ENCODE measurements around the gene TBCD.

TBCD gene

DNA sequence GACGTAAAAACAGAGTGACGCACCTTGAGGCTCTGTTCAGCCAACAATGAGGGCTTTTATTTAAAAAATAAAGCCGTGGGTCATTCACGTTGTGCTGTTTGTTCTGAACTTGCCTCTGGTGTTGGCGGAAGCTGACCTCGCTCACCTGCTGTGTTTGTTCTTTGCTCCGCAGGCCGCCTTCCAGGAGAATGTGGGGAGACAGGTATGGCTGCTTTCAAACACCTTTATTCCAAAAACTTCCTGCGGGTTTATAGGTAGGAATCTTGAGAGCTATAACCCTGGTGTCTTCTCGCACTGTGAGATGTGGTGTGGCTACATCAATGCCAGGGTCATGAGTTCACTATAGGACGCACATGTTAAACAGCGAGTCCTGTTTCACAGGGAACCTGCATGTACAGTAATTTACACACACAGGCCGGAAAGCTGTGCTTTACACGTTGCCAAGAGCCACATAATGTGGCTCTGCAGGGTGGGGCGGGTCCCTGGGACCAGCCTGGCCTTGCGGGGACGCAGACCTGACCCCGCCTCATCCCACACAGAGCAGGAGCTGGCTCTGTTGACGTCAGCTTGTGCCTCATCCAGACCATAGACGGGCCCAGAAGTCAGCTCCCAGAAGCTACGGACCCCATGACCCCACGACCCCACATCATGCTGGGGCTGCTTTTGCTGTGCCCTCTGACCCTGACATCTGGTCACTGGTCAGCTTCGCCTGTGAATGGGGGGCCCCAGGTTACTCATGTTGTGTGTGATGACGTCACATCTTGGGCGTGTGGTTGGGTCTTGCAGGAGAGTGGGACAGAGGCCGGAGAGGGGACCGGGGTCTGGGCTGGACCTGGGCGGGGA lies 137.9 kb downstream of the TBCD start:
- no peak for DNase-seq

DNA sequence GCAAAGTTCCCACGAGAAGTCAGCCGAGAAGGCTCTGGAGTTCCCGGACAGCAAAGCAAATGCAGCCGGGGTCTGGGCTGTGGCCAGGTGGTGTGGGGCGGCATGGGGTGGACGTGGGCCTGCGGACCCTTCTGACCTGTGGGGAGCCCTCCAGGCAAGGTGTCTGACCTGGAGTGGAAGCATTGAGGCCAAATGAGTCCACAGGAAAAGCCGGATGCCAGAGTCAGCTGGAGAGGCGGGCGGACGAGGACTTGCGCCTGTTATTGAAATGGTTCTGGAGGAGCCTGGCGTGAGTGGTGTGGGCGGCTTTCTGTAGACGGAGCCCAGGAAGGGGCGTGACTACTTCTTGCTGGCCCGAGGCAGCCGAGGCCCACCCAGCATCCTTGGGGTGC lies 138.5 kb downstream of the TBCD start:
- no peak for DNase-seq

GRCh38 chr17:82890926-82891678 lies 139.2 kb downstream of the TBCD start:
- no peak for DNase-seq

GRCh38 chr17:82891911-82892310 lies 140.0 kb downstream of the TBCD start:
- DNase-seq: no peak

GRCh38 chr17:82892899-82893565 lies 141.2 kb downstream of the TBCD start:
- DNase-seq: peak; percentile 65

GRCh38 chr17:82893779-82894178 lies 141.9 kb downstream of the TBCD start:
- no peak for DNase-seq

GRCh38 chr17:82894389-82894788 lies 142.5 kb downstream of the TBCD start:
- DNase-seq: no peak

- no peak for DNase-seq
These were observed 143.2 kb downstream of the TBCD start for GRCh38 chr17:82895087-82895486.

DNA sequence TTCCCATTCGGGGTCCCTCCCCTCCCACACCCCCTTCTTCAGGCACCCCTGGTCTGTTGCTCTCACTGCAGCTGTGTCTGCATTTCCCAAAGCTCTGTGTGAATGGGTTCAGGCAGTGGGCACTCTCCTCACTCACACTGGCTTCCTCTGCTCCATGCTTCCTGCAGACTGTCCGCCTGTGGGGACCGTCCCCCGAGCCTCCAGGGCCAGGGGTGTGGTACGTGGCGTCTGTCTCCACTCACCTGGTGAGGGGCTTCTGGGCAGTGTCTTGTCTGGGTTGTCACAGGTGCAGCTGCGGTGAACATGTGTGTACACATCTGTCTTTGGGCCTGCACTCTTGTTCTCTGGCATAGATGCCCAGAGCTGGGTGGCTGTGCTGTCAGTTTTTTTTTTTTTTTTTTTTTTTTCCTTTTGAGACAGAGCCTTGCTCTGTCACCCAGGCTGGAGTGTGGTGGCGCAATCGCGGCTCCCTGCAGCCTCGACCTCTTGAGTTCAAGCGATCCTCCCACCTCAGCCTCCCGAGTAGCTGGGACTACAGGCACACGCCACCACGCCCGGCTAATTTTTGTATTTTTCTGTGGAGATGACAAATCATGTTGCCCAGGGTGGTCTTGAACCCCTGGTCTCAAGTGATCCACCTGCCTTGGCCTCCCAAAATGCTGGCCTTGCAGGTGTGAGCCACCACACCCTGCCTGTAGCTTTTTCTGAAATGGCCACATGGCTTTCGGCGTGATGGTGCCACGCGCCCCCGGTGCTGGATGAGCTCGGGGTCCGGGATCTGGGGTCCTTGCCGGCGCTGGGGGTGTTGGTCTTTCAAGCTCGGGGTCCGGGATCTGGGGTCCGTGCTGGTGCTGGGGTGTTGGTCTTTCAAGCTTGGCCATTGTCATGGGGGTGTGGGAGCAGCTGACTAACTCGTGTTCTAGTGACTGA lies 144.5 kb downstream of the TBCD start:
- DNase-seq: no peak

DNA sequence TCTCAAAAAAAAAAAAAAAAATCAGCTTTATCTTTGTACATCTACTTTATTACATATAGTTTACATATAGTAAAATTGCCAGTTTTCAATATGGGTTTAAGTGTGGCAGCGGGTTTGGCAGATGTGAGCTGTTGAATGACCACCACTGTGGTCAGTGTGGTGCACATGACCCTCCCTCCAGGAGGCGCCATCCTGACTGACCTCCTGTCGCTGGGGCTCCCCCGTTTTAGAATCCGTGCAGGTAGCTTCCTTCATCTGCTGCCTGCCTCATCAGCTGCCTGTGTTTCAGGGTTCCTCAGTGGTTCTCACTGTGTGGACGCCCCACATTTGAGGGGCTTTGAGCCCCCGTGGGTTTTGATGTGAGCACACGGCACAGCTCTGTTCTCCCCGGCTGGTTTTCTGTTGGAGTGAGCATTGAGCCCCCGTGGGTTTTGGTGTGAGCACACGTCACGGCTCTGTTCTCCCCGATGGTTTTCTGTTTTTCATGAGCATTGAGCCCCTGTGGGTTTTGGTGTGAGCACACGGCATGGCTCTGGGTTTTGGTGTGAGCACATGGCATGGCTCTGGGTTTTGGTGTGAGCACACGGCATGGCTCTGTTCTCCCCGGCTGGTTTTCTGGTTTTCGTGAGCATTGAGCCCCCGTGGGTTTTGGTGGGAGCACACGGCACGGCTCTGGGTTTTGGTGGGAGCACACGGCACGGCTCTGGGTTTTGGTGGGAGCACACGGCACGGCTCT lies 145.8 kb downstream of the TBCD start:
- DNase-seq: no peak

DNA sequence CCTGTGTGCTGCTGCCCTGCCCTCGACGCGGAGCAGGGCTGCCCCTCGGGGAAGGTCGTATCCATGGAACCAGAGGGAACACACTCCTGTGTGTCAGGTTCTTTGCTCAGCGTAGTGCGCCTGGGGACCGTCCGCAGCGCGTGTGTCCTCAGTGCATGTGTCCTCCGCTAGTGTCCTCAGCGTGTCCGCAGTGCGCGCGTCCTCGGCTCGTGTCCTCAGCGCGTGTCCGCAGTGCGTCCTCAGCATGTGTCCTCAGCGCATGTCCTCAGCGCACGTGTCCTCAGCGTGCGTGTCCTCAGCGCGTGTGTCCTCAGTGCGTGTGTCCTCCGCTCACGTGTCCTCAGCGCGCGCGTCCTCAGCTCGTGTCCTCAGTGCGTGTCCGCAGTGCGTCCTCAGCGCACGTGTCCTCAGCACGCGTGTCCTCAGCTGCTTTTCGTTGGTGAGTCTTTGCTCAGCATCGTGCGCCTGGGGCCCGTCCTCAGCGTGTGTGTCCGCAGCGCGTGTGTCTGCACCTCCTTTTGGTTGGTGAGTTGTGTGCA lies 147.2 kb downstream of the TBCD start:
- no peak for DNase-seq

GRCh38 chr17:82899941-82900340 lies 148.1 kb downstream of the TBCD start:
- no peak for DNase-seq

DNA sequence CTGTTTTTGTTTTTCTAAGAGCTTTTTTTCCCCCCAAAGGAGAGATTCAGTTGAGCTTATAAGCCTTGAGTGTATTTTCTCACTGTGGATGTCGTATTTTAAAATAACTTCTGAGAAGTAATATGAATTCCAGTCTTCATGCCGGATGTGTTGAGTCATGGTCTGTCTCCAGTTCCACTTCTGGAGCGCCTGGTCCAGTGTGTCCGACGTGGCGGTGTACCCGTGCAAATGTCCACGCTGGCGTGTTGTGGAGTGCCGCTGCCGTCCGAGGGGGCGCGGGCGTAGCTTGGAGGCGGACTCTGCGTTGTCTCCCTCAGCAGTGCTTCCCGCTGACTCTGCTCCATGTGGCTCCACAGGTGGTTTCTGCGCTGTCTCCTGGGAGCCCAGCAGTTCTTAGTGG lies 148.9 kb downstream of the TBCD start:
- no peak for DNase-seq

DNA sequence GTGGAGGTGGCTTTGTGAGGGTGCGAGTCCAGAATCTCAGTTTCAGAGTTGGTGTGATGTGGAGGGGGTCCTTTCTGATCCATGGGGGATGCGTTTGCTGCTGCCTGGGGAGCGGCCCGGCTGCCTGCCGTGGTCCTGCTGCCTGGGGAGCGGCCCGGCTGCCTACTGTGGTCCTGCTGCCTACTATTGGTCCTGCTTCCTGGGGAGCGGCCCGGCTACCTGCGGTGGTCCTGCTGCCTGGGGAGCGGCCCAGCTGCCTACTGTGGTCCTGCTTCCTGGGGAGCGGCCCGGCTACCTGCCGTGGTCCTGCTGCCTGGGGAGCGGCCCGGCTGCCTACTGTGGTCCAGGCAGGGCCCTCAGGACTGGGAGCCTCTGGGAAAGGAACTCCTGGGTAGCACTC lies 149.5 kb downstream of the TBCD start:
- no peak for DNase-seq

- no peak for DNase-seq
These were observed 150.0 kb downstream of the TBCD start for GRCh38 chr17:82901856-82902255.

GRCh38 chr17:82902972-82903874 lies 151.4 kb downstream of the TBCD start:
- no peak for DNase-seq

- DNase-seq: no peak
These were observed 153.3 kb downstream of the TBCD start for GRCh38 chr17:82905130-82905529.

DNA sequence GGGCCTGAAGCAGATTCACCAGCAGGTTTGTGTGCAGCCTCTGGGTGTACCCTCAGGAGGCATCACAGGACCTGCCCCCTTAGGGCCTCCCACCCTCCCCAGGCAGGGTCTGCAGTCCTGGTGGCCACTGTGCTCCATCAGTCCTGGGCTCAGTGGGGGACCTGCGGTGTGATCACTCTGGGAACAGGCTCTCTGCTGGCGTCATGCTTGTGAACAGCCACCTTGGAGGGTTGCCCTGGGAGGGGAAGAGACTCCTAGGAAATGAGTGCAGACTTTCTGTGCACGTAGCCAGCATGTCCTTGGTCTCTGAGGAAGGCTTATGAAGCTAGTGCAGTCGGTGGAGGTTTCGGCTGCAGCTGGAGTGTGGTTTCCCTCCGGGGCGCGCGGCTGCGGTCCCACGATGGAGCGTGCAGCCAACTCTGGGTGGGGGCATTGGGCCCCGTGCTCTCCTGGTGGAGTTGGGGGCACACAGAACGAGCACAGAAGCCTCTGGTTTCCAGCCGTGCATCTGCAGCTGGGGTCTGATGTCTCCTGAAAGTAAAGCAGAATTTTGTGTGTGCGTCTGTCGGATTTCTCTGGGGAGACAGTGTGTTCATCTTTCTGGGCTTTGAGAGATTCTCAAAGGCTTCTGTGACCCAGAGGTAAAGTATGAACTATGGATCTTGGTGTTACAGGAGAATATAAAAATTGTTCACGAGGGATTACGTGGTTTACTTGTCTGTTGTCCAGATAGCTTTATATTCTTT lies 156.1 kb downstream of the TBCD start:
- DNase-seq: no peak

DNA sequence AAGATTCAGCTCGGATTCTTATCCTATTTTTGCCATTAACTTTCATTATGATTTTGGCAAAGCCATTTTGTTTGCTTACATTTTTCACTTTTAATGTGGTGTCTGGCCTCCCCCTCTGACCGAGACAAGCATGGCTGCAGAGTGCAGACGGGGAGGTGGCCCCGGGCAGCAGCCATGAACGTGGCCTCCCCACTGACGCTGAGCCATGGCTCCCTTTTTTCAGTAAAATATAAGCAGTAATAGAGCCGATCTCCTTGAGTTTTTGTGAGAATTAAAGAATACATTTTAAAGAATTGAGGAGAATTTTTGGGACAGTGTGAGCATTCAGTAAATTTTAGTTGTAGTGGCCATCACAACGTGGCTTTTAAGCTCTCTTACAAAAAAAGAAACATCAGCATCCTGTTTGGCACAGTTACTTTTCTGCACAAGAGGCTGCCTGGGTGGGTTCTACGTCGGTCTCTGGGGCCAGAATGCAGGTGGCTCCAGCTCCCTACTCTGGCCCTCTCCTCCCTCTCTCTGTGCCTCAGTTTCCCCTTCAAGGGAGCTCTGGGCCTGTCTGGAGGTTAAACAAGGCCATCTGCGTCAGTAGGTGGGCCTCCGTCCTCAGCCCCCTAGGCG lies 156.8 kb downstream of the TBCD start:
- no peak for DNase-seq

All from effector CD4-positive, alpha-beta T cell (primary cell).